ENCODE results near the gene RABGGTA. TPM values are rescaled to one million over a fixed set of nuclear protein-coding genes. Genes with fewer than 3 reads are reported as not detected.

Gene RABGGTA
- total and polyA plus RNA-seq, 2 experiments from 2014 or later, result 17.6 to 20.7 TPM

- H3K79me2 ChIP-seq (replicated peaks; ENCODE audit: insufficient read depth), result no peaks in the 10 kb centered on the region
- no peak overlapping the region for H3K4me3 ChIP-seq
- DNase-seq (ENCODE audit: low spot score), result no peak
- H3K27ac Mint-ChIP-seq, result no peak overlapping the region
- H3K4me2 ChIP-seq, result no peak overlapping the region
- no peaks in the 10 kb centered on the region for H3K27me3 ChIP-seq (ENCODE audit: insufficient read depth)
- H4K20me1 ChIP-seq (replicated peaks; ENCODE audit: insufficient read depth), result no peaks in the 10 kb centered on the region
- H3K9me2 ChIP-seq (ENCODE audit: insufficient read depth), result no peaks in the 10 kb centered on the region
- H3K4me1 Mint-ChIP-seq, result peaks cover 6% of the 10 kb centered on the region
- no peaks in the 10 kb centered on the region for H3K9me3 Mint-ChIP-seq
- H3K36me3 ChIP-seq (ENCODE audit: insufficient read depth), result no peaks in the 10 kb centered on the region
- TF ChIP-seq ZNF462 (CRISPR knock-in tag; IDR thresholded peaks at IDR 0.05) (no peak), ZNF331 (CRISPR knock-in tag; IDR thresholded peaks at IDR 0.05; ENCODE audit: low read depth) (no peak), STAT1 (IDR thresholded peaks at IDR 0.05; ENCODE audit: unreplicated experiment) (no peak), EZH2phosphoT487 (IDR thresholded peaks at IDR 0.05; ENCODE audit: unreplicated experiment) (no peak), ETS1 (IDR thresholded peaks at IDR 0.05) (no peak), REST (IDR thresholded peaks at IDR 0.05; ENCODE audit: unreplicated experiment) (no peak), POLR2AphosphoS5 (IDR thresholded peaks at IDR 0.05; ENCODE audit: low read depth) (no peak), CTCF (conservative IDR thresholded peaks at IDR 0.05; ENCODE audit: low read depth in 2 of 2) (no peak), ZNF114 (CRISPR knock-in tag; IDR thresholded peaks at IDR 0.05) (no peak), JUNB (IDR thresholded peaks at IDR 0.05; ENCODE audit: unreplicated experiment) (no peak), NANOG (IDR thresholded peaks at IDR 0.05; ENCODE audit: borderline replicate concordance) (no peak)
- no peak overlapping the region for H3K4me3 Mint-ChIP-seq
- no peak for ATAC-seq
- H3K27me3 Mint-ChIP-seq (ENCODE audit: insufficient read depth, low read depth, poor library complexity), result peaks cover 11% of the 10 kb centered on the region
- H2AFZ ChIP-seq, result no peak overlapping the region
- H3K36me3 Mint-ChIP-seq (ENCODE audit: low read depth), result peaks cover 6% of the 10 kb centered on the region; the same call in 2 of the 3 replicates
- H3K27ac ChIP-seq (ENCODE audit: low read depth), result no peak overlapping the region
- no peaks in the 10 kb centered on the region for H3F3A ChIP-seq (replicated peaks; ENCODE audit: low read depth)
- no peaks in the 10 kb centered on the region for H3K4me1 ChIP-seq (ENCODE audit: insufficient read depth)
These were observed 7.5 kb downstream of the RABGGTA start for GRCh38 chr14:24263848-24264247.

Measured in GM23338 (cell line).